Thyroid gland (tissue), 4 donors: ENCODE results near the gene PDZD2. TPM values are rescaled to one million over a fixed set of nuclear protein-coding genes. Genes with fewer than 3 reads are reported as not detected.

Source experiments
- DNase-seq, 2 donors: peaks; one replicate each; pipeline ENCODE4 v3.0.0-alpha.2; 2019
- H3K27ac ChIP-seq, 3 donors: fragments of 200-600 bp; sonication (generic); 1 replicate in 2 of 3; 2 replicates in 1 of 3; pipeline ENCODE4 v1.5.1; 2016 to 2019; ENCODE audit warnings: mild to moderate bottlenecking in 1 of 3, moderate library complexity in 1 of 3
- H3K27me3 ChIP-seq: fragments of 200-600 bp; sonication (generic); one replicate; pipeline ENCODE4 v1.5.1; 2019
- H3K36me3 ChIP-seq, 2 donors: fragments of 200-600 bp; sonication (generic); one replicate each; pipeline ENCODE4 v1.5.1; 2016 to 2019
- H3K4me1 ChIP-seq, 2 donors: fragments of 200-600 bp; sonication (generic); one replicate each; pipeline ENCODE4 v1.5.1; 2017 to 2019
- H3K4me3 ChIP-seq, 3 donors: fragments of 200-600 bp; sonication (generic); replicated peaks in 1 of 3; 1 replicate in 2 of 3; 2 replicates in 1 of 3; pipeline ENCODE4 v1.5.1; 2016; ENCODE audit warnings: mild to moderate bottlenecking in 1 of 3
- H3K9me3 ChIP-seq: fragments of 200-600 bp; sonication (generic); one replicate; pipeline ENCODE4 v1.5.1; 2017
- POLR2A ChIP-seq, 2 donors: fragments of 450-650 bp; IDR thresholded peaks; one replicate each; pipeline ENCODE4 v1.6.1; 2017; ENCODE audit warnings: antibody characterized with exemption in 2 of 2, mild to moderate bottlenecking in 2 of 2, moderate library complexity in 1 of 2
- WGBS, 2 donors: methylation state at CpG; one replicate each; pipeline ENCODE4 v1.1.5; 2017; 5-methylcytosine and 5-hydroxymethylcytosine counted together
- intact Hi-C: fragments of 100-400 bp; cut with DNase I; formaldehyde crosslinking; loops from one replicate; pipeline ENCODE4 v1.15.1; 2023
- total RNA-seq, 4 donors: library from RNA; depleted of rRNA; stranded (reverse); fragments of >200 nt; gene quantifications; one replicate each; pipeline ENCODE4 v1.2.3, GENCODE V29; 2016
- TF ChIP-seq, protein P1 (sequence below), 6 experiments: fragments of 200-600 bp in 3 of 6; fragments of 450-650 bp in 3 of 6; sonication (generic) in 3 of 6; IDR thresholded peaks; one replicate each; pipeline ENCODE4 v1.5.1; 2016 to 2019; ENCODE audit warnings: antibody characterized with exemption in 6 of 6, mild to moderate bottlenecking in 2 of 6, inconsistent platforms in 1 of 6, moderate library complexity in 1 of 6

The PDZD2 gene
- total RNA-seq, 4 donors from 2014 or later: 1.8 to 4.5 (median 3.9) TPM

DNA sequence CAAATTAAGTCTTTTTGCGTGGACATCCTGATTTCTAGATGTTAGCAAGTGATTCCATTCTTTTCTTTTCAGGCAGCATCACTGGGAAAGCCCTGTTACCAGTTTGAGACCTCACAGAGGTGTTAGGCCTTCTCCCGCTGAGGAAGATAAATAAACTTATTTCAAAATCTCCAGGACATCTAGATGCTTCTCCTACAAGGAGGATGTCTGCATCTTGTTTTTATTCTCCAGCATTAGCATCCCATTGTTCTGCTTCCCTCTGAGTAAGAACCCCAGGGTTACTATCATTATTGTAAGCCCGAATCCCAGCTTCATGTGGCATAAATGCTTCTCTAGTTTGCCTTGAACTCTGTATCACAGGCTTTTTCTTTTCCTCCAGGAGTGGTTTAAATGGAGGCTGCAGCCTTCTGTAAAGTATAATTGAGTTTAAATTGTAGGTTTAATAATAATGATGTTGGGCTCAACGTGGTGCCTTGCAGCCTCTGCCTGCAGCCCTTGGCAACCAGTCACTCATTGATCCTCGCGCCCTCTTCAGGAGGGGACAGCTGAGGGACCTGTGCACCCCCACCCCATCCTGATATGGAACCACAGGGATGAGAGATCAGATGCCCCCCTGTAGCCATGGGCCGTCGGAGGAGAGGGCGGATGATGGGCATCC is 114.9 kb downstream of the PDZD2 start:
- DNase-seq: no peak
- no peaks in the 10 kb centered on the region for H3K9me3 ChIP-seq
- WGBS, 2 donors: 75 to 80% methylated on average over 8 to 9 of the region's 9 CpGs
- H3K4me1 ChIP-seq: peaks cover 0 to 4% of the 10 kb centered on the region in 2 donors
- intact Hi-C loops: no loop called here
- no peaks in the 10 kb centered on the region for H3K27me3 ChIP-seq
- no peaks in the 10 kb centered on the region for H3K36me3 ChIP-seq
- no peak overlapping the region for H3K4me3 ChIP-seq
- no peak overlapping the region for H3K27ac ChIP-seq
- TF ChIP-seq, protein P1, sequence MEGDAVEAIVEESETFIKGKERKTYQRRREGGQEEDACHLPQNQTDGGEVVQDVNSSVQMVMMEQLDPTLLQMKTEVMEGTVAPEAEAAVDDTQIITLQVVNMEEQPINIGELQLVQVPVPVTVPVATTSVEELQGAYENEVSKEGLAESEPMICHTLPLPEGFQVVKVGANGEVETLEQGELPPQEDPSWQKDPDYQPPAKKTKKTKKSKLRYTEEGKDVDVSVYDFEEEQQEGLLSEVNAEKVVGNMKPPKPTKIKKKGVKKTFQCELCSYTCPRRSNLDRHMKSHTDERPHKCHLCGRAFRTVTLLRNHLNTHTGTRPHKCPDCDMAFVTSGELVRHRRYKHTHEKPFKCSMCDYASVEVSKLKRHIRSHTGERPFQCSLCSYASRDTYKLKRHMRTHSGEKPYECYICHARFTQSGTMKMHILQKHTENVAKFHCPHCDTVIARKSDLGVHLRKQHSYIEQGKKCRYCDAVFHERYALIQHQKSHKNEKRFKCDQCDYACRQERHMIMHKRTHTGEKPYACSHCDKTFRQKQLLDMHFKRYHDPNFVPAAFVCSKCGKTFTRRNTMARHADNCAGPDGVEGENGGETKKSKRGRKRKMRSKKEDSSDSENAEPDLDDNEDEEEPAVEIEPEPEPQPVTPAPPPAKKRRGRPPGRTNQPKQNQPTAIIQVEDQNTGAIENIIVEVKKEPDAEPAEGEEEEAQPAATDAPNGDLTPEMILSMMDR (IDR thresholded peaks at IDR 0.05): no peak
- TF ChIP-seq POLR2A (IDR thresholded peaks at IDR 0.05): no peak

DNA sequence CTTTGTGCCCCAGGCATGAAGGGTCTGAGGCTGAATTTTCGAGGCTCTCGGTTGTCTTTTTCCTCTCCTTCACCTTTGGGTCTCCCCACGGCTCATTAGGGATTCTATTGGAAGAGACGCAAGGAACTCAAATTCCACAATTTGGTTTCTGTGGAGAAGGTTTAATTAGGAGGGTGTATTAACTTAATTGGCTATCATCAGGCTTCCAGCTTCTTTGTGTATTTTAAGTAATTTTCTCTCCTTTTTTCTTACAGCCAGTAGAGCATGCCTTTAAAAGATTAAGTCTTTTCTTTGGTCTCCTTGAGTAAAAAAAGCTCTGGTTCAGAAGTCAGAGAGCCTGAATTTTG is 115.4 kb downstream of the PDZD2 start:
- DNase-seq: no peak
- no peaks in the 10 kb centered on the region for H3K27me3 ChIP-seq
- intact Hi-C loops: no loop called here
- no peak for TF ChIP-seq POLR2A (IDR thresholded peaks at IDR 0.05)
- TF ChIP-seq, protein P1 (IDR thresholded peaks at IDR 0.05): no peak
- 74 to 95% methylated on average over 4 of the region's 4 CpGs for WGBS, 2 donors
- peaks cover 0 to 4% of the 10 kb centered on the region in 2 donors for H3K4me1 ChIP-seq
- H3K27ac ChIP-seq: peak overlapping the region in 1 of 3 donors; percentile 76
- no peaks in the 10 kb centered on the region for H3K9me3 ChIP-seq
- no peaks in the 10 kb centered on the region for H3K36me3 ChIP-seq
- H3K4me3 ChIP-seq: no peak overlapping the region

DNA sequence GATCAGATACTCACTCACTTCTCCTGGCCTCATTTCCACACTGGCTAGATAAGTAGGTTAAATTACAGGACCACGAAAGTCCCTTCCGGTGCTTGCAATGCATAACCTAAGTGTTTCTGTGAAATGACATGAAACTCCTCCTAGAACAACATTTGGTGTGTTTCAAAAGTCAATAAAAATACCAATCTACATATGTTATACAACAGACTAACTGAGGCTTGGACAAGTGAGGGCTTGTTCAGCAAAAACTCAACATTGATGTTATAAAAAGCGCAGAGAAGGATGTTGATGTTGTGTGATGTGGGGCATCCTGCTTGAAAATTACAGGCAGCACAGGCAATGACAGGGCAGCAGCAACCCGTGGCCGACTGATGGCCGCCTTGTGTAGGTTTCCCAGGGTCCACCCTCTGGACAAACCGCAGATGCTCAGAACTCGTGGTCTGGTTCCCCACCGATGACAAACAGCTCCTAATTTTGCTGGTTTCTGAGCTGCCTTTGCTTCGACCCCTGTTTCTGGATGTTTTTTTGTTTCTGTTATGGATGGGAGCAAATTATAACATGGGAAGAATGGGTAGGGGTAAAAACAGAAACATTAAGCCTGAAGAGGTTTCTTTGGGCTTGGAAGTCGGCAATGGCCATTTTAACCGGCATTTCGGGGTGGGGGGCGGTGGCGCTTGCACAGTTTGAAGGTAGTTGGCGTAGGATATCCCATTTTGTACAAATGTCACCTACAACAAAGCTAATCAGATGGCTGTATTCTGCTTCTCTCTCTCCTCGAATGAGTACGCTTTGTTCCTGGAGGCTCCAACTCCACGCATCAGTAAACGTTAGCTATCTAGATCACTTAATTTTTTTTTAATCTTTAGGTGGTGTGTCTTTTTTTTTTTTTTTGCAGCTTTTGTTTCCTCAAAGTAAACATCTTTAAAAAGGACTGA is 116.1 kb downstream of the PDZD2 start:
- Histone ChIP-seq H3K4me3 (no peak overlapping the region), H3K9me3 (no peaks in the 10 kb centered on the region), H3K27me3 (no peaks in the 10 kb centered on the region), H3K27ac (peak overlapping the region in 1 of 3 donors; percentile 76), H3K4me1 (peaks cover 0 to 4% of the 10 kb centered on the region in 2 donors), H3K36me3 (no peaks in the 10 kb centered on the region)
- DNase-seq: peak in 1 of 2 donors; percentile 13
- WGBS, 2 donors: 75 to 77% methylated on average over 20 of the region's 20 CpGs
- no peak for TF ChIP-seq POLR2A (IDR thresholded peaks at IDR 0.05)
- TF ChIP-seq, protein P1 (IDR thresholded peaks at IDR 0.05): no peak
- intact Hi-C loops: no loop called here

DNA sequence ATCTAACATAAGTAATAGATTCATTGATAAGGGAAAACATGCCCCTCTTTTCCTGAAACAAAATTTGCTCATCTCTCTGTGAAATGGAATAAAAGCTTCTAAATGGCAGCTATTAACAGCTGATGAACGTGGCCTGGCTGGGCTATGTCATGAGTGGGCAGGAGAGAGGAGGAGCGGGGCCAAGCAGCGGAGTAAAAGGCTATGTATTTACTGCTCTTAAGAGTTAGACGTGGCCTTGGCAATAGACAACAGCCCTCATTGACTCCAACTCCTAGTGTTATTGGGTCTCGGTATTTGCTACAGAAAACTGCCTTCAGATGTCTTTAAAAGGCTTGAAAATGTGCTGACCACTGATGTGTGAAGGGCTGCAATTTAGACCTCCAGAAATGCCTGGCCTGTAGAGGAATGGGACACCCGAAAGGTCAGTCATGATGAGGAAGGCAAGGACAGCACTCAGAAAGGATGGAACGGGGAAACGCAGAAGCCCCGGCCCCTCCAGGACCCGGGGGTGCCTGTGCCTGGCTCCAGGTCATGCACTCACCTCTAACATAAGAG is 116.8 kb downstream of the PDZD2 start:
- Histone ChIP-seq H3K9me3 (no peaks in the 10 kb centered on the region), H3K36me3 (no peaks in the 10 kb centered on the region), H3K4me3 (no peak overlapping the region), H3K4me1 (peaks cover 0 to 4% of the 10 kb centered on the region in 2 donors), H3K27me3 (no peaks in the 10 kb centered on the region), H3K27ac (peak overlapping the region in 1 of 3 donors; percentile 76)
- DNase-seq: peak; percentile 49 to 71
- 41 to 61% methylated on average over 10 of the region's 10 CpGs for WGBS, 2 donors
- intact Hi-C loops: no loop called here
- TF ChIP-seq POLR2A (IDR thresholded peaks at IDR 0.05): no peak
- TF ChIP-seq, protein P1 (IDR thresholded peaks at IDR 0.05): no peak
